Measurements from ENCODE around the gene PGAP2.

DNA sequence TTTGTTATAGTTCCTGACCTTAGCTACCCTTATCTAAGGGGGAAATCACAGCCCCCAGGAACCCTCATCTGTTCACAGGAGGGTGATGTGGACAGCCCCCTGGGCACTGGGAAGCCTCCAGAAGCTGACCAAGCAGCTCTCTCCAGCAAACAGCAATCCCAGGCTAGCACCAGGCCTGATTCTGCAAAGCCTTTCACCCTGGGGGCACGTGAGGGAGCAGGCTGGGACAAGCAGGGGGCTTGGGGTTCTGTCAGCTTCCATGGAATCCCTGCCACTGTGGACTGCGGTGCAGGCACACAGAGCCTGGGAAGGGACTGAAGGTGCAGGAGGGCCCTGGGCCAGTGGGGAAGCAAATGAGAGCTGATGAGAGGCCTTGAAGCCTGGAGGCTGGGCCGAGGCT, 2.1 kb downstream of the PGAP2 start:
- no peak for TF ChIP-seq CTCF (IDR thresholded peaks at IDR 0.05)
- TF ChIP-seq POLR2AphosphoS5 (IDR thresholded peaks at IDR 0.05; ENCODE audit: low read depth, low read length) = no peak
- no peak for TF ChIP-seq SIN3A (IDR thresholded peaks at IDR 0.05; ENCODE audit: borderline replicate concordance, insufficient read depth, low read depth, low read length)
- TF ChIP-seq, protein P1, sequence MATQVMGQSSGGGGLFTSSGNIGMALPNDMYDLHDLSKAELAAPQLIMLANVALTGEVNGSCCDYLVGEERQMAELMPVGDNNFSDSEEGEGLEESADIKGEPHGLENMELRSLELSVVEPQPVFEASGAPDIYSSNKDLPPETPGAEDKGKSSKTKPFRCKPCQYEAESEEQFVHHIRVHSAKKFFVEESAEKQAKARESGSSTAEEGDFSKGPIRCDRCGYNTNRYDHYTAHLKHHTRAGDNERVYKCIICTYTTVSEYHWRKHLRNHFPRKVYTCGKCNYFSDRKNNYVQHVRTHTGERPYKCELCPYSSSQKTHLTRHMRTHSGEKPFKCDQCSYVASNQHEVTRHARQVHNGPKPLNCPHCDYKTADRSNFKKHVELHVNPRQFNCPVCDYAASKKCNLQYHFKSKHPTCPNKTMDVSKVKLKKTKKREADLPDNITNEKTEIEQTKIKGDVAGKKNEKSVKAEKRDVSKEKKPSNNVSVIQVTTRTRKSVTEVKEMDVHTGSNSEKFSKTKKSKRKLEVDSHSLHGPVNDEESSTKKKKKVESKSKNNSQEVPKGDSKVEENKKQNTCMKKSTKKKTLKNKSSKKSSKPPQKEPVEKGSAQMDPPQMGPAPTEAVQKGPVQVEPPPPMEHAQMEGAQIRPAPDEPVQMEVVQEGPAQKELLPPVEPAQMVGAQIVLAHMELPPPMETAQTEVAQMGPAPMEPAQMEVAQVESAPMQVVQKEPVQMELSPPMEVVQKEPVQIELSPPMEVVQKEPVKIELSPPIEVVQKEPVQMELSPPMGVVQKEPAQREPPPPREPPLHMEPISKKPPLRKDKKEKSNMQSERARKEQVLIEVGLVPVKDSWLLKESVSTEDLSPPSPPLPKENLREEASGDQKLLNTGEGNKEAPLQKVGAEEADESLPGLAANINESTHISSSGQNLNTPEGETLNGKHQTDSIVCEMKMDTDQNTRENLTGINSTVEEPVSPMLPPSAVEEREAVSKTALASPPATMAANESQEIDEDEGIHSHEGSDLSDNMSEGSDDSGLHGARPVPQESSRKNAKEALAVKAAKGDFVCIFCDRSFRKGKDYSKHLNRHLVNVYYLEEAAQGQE (IDR thresholded peaks at IDR 0.05; ENCODE audit: insufficient read depth in 1 of 2, low read depth in 2 of 2, low read length in 1 of 2) = no peak
- TF ChIP-seq TCF7L2 (IDR thresholded peaks at IDR 0.05; ENCODE audit: low read depth, low read length) = no peak

Measured in Panc1 (cell line).